Measurements from ENCODE around the gene UACA.
"Not testable (repeated sequence)": the region's sequence is repeated elsewhere in the genome, so short reads cannot be mapped to it uniquely, and the experiment has no call there.

DNA sequence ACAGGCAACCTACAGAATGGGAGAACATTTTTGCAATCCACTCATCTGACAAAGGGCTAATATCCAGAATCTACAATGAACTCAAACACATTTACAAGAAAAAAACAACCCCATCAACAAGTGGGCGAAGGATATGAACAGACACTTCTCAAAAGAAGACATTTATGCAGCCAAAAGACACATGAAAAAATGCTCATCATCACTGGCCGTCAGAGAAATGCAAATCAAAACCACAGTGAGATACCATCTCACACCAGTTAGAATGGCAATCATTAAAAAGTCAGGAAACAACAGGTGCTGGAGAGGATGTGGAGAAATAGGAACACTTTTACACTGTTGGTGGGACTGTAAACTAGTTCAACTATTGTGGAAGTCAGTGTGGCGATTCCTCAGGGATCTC is 100.3 kb downstream of the UACA start:
- TF ChIP-seq, protein P1, sequence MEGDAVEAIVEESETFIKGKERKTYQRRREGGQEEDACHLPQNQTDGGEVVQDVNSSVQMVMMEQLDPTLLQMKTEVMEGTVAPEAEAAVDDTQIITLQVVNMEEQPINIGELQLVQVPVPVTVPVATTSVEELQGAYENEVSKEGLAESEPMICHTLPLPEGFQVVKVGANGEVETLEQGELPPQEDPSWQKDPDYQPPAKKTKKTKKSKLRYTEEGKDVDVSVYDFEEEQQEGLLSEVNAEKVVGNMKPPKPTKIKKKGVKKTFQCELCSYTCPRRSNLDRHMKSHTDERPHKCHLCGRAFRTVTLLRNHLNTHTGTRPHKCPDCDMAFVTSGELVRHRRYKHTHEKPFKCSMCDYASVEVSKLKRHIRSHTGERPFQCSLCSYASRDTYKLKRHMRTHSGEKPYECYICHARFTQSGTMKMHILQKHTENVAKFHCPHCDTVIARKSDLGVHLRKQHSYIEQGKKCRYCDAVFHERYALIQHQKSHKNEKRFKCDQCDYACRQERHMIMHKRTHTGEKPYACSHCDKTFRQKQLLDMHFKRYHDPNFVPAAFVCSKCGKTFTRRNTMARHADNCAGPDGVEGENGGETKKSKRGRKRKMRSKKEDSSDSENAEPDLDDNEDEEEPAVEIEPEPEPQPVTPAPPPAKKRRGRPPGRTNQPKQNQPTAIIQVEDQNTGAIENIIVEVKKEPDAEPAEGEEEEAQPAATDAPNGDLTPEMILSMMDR (IDR thresholded peaks at IDR 0.05) = not testable (repeated sequence)
- TF ChIP-seq POLR2A (IDR thresholded peaks at IDR 0.05) = not testable (repeated sequence)

Data from stomach (tissue), 4 donors.